Left colon (tissue), 2 donors: ENCODE results near the gene CRYBG3. TPM values are rescaled to one million over a fixed set of nuclear protein-coding genes. Genes with fewer than 3 reads are reported as not detected.

Experiments used
- ATAC-seq: fragments of 200-7000 bp; cut with Tn5 transposase; one replicate; pipeline ENCODE4 v1.9.1; 2020; ENCODE audit warnings: mild to moderate bottlenecking, moderate library complexity
- DNase-seq, 2 donors: peaks; one replicate each; pipeline ENCODE4 v3.0.0-alpha.2; 2020
- intact Hi-C, 2 donors: fragments of 100-400 bp; cut with DNase I in 1 of 2; cut with micrococcal nuclease in 1 of 2; formaldehyde crosslinking; loops; one replicate each; pipeline versions ENCODE4 v1.11.2 to v1.14.0; 2022; cut with DNase I, micrococcal nuclease
- total RNA-seq, 2 donors: library from RNA; stranded (reverse); fragmentation: NEBNext Ultra II Directional; extraction: Animal tissue kit (Norgen Biotek cat#: 25700); gene quantifications; one replicate each; pipeline ENCODE4 v1.2.1, GENCODE V29; 2021
- donor health status: DM: no; HTN: no; CAD: no.
- donor health status: DM: yes; HTN: yes; CAD: no.

Gene CRYBG3
- total RNA-seq, 2 donors from 2014 or later, result 17.1 to 22.6 TPM

- intact Hi-C loops, result no loop called here
- no peak for DNase-seq
- ATAC-seq, result no peak
Observed at GRCh38 chr3:97991293-97991682, 169.5 kb downstream of the CRYBG3 start.

GRCh38 chr3:97992547-97993173, 170.8 kb downstream of the CRYBG3 start:
- intact Hi-C loops, result no loop called here
- DNase-seq, result no peak
- ATAC-seq, result no peak

- no peak for ATAC-seq
- intact Hi-C loops, result no loop called here
- no peak for DNase-seq
Observed at GRCh38 chr3:97993526-97993925, 171.7 kb downstream of the CRYBG3 start.

GRCh38 chr3:97994328-97994945, 172.6 kb downstream of the CRYBG3 start:
- intact Hi-C loops, result no loop called here
- ATAC-seq (no peak), DNase-seq (no peak)

Other genes starting within 250 kb of the CRYBG3 start
- gene ARL6, start 57.3 kb upstream of the CRYBG3 start, total RNA-seq, result 1 to 10 TPM; 2.2 to 2.9 TPM
- gene RIOX2, start 150.4 kb downstream of the CRYBG3 start, total RNA-seq, result 10 to 100 TPM; 18.7 to 20.2 TPM
- gene GABRR3, start 213.3 kb downstream of the CRYBG3 start, total RNA-seq, result not detected